SHP77 treated with DMSO at 0.1 percent for 48 hours (cell line): ENCODE data around the gene HYKK.
A peak's percentile ranks its signal among the peaks of the same experiment; 100 is the strongest.
"Not testable (repeated sequence)": the region's sequence is repeated elsewhere in the genome, so short reads cannot be mapped to it uniquely, and the experiment has no call there.

Experiments
- DNase-seq: peaks from one replicate; lab custom pipeline; 2025; lab: John Stamatoyannopoulos, UW

The HYKK gene, protein sequence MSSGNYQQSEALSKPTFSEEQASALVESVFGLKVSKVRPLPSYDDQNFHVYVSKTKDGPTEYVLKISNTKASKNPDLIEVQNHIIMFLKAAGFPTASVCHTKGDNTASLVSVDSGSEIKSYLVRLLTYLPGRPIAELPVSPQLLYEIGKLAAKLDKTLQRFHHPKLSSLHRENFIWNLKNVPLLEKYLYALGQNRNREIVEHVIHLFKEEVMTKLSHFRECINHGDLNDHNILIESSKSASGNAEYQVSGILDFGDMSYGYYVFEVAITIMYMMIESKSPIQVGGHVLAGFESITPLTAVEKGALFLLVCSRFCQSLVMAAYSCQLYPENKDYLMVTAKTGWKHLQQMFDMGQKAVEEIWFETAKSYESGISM

DNA sequence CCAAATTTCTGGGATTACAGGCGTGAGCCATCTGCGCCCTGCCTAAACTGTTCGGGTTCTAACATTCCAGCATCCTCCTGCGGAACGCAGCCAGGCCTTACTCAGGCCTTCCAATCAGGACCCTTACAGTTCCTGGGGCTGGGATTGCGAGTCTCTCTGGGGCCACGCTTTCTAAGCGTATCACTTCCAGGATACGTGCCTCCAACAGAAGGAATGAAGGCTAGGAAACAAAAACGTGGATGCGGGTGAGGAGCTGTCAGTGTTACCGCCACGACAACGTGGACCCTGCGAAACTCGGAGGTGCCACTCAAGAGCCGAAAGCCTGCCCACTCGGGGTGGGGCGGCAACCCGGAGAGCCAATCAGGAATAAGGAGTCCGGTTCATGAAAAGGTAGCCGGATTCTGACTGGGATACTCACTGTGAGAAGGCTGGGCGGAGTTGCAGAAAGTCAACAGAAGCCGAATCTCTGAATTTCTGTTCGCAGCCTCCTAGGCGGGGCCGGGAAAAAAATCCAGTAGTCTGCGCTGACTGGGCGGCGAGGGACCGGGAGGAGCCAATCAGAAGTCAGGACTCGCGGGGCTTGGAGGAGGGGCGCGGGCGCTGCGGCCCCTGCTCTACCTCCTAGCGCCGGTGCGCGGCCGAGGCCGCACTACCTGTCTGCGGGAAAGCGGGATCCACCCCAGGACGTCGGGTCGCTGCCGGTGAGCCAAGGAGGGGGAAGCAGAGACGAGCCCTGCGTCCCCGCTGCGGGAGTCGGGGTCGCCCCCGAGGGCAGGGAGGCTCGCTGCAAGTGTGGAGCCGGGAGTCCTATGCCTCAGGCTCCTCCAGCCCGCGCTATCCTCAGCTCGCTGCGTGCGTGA, at the start of gene HYKK:
Gene HYKK (plus strand): TSS at position 607 of the 860 bp plus-strand sequence. CDS start 5,512 bp downstream, outside the sequence.
- DNase-seq = peak; percentile 95

DNA sequence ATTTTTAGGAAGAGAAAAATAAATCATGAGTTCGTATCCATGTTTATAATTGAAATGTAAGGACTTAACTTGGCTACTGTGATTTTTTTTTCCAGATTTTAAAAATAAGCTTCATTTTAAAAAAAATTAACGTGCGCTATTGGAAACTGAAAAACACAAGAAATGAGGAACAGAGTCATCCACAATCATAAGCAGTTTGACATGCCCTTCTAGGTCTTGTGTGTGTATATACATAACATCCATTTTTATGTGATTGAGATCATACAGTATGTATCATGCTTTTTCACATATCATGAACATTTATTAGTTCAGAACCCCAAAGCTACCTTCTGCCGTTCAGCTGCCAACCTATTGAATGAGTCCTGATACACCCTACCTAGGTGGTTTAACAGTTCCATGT, 46.6 kb upstream of the HYKK start:
- no peak for DNase-seq

DNA sequence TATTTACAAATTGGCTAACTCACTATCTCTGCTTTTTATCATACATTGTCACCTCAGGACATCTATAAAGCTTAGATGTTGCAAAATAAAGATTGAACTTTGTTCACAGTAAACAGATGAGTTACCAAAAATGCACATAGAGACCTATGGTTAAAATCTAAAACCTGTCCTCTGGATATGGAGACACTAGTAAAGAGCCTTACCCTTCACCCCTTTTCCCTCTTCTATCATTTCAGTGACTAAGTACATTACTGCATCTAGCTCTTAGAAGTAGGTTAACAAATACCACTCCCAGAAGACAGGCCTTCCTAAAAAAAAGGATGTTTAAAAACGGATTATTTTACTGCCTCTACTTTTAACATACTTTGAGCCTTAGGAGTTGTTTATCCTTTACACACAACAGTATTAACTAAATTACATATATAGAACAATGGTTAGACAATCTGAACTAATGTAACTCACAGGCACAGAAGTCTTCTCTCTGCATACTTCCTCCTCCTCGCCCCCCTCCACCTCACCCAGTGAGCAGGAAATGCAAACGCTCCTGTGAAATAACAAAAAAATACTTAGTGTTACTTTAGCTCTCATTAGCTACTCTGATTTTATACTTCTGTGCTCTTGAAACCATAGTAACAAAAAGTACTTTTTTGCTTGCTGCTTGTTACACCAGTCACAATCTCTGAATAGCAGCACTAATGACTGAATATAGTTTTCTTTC, 46.0 kb upstream of the HYKK start:
- no peak for DNase-seq

DNA sequence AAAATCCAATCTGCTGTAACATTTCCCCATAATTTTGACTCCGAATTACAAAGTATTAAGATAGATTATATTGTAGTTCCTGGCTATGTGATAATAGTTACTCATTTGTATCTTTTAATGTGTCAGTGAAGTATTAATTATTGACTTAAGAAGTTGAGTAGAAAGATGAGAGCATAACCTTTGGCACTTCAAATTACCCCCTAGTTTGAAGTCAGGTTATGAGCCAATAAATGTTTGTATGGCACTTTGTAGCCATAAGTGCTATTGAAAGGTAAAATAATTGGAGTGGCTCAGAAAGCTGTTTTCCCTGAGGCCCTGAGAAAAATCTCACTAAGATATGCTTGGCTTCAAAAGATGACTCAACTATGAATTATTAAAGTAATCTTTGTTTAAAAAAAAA, 38.3 kb upstream of the HYKK start:
- DNase-seq = no peak

DNA sequence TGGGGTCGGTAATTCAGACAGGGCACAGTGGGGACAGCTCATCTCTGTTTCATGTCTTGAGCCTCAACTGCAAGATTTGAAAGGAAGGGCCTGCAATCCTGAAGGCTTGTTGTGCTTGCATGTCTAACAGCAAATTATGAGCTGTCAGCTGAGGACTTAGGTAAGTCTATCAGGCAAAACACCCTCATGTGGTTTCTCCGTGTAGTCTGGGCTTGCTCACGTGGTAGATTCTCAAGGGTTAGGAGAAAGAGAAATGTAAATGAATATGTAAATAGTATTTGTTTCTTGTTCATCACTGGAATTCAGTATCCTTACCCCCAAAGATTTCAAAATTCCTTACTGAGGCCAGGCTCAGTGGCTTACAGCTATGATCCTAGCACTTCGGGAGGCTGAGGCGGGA, 30.1 kb upstream of the HYKK start:
- DNase-seq = no peak

DNA sequence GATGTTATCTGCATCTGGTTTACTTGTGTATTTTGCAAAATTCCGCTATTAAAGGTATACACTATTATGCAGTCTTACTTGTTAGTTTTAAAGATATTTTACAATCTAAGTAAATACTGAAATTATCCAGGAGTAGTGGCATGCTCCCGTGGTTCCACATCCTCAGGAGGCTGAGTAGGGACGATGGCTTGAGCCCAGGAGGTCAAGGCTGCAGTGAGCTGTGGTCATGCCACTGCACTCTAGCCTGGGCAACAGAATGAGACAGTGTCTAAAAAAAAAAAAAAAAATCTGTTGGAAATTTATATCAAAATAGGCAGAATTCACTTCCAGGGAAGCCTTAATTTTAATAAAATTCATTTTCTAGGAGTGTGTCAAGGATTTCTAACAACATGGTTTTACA, 27.7 kb upstream of the HYKK start:
- no peak for DNase-seq

DNA sequence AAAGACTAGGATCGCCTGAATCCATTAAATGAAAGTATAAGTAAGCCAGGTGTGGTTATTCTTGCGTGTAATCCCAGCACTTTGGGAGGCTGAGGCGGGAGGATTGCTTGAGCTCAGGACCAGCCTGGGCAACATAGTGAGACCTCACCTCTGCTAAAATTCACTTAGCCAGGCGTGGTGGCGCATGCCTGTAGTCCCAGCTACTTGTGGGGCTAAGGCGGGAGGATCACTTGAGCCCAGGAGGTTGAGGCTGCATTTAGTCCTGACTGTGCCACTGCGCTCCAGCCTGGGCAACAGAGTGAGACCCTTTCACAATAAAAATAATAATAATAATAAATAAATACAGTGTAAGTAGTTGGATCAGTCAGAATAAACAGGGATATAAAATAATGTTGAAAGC, 25.5 kb upstream of the HYKK start:
- DNase-seq = no peak

DNA sequence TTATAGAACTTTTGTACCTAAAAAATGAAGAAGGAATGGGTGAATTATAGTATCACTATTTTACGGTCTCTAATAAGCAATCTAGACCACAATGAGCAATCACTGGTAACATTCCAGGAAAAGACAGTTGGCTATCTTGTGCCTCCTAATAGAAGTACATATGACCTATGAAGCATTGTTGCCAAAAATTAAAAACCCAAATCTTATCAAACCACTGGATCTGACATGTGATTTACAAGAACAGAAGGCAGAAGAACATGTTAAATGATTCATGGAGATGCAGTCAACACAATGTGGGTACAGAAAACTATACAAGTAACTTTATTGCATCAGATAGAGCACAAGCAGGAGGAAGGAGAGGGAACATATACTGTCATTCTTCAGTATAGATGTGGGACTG, 14.5 kb upstream of the HYKK start:
- no peak for DNase-seq

DNA sequence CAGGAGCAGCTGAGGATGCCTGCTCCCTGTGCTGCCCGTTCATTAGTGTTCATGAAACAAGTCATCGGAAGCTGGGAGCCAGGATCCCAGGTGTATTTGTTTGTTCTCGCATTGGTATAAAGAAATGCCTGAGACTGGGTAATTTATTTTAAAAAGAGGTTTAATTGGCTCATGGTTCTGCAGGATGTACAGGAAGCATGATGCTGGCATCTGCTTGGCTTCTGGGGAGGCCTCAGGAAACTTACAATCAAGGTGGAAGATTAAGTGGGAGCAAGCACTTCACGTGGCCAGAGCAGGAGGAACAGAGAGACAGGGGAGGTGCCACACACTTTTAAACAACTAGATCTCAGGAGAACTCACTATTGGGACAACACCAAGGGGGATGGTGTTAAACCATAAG, 5.5 kb upstream of the HYKK start:
- no peak for DNase-seq

DNA sequence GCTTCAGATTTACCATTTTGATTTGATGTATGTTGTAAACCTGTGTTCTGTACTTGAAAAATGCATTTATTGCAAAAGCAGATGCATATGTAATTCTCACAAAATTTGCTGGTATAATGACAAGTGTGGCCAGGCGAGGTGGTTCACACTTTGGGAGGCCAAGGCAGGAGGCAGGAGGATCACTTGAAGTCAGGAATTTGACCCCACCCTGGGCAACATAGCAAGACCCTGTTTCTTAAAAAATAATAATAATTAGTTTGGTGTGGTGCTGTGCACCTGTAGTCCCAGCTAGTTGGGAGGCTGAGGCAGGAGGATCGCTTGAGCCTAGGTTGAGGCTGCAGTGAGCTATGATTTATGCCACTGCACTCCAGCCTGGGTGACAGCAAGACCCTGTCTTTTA, 4.7 kb upstream of the HYKK start:
- DNase-seq = no peak

DNA sequence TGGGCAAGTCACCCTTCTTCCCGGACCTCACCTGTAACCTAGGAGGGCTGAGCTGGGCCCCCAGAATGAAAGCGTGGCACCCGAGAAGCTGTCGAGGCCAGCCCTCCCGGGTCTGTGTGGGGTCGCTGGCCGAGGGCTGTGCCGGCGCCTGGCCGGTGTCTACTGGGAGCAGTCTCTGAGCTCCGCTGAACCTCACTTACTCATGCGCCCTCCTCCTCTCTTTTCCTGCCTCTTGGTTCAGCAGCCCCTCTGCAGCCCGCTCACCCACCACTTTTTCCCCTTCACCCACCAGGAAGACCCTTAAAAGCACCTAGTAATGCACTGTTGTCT, 419 bp downstream of the HYKK start:
- no peak for DNase-seq

DNA sequence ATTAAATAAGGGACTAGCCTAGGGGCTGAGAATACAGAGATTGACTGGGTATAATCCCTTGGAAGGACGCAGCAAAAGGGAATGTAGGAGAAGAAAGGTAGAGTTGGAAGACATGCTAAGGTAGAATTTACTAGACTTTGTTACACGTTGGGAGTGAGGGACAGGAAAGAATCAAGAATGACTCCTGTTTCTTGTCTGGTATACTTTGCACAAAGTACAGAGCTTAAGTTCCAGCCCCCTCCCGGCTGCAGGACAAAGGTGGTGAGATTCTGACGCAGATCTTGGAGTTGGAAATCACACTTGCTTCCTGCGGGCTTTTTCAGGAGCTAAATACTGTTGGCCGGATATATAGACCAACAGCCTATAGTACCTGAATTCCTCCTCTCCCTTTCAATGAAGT, 895 bp downstream of the HYKK start:
- no peak for DNase-seq

DNA sequence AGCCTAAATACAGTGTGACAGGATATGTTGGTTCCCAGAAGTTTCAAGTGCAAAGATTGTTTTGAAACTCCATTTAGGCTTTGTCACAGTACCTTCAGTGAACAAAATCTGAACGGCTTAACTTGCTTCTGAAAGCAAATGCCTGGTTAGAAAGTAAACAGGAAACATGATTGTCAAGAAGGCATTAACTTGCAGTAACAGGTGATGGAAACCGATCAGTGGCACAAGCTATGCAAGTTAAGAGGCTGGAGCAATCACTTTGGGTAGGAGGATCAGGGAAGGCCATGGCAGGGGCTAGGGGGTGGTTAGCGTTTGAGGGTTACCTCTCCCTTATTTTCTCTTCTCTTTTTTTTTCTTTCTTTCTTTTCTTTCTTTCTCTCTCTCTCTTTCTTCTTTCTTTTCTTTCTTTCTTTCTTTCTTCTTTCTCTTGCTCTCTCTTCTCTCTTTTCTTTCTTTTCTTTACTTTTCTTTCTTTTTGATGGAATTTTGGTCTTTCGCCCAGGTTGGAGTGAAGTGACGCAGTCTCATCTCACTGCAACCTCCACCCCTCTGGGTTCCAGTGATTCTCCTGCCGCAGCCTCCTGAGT, 2.4 kb downstream of the HYKK start:
- DNase-seq = no peak

DNA sequence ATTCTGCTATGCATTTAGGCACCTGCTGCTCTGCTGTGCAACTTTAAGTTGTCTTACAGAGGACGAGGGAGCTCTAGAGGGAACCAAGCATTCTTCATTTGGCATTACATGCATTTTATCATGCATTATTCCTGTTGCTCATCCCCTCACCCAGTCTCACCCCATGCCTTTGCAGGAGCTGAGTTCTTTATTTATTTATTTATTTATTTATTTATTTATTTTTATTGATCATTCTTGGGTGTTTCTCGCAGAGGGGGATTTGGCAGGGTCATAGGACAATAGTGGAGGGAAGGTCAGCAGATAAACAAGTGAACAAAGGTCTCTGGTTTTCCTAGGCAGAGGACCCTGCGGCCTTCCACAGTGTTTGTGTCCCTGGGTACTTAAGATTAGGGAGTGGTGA, 12.7 kb downstream of the HYKK start:
- not testable (repeated sequence) for DNase-seq

DNA sequence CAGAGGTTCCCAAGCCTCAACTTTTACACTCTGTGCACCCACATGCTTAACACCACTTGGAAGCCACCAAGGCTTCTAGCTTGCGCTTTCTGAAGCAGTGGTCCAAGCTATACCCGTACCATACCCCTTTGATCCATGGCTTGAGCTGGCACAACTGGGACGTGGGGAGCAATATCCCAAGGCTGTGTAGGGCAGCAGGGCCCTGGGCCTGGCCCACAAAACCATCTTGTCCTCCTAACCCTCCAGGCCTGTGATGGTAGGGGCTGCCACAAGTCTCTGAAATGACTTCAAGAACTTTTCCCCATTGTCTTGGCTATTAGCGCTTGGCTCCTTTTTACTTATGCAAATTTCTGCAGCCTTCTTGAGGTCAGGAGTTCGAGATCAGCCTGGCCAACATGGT, 16.9 kb downstream of the HYKK start:
- DNase-seq = no peak

DNA sequence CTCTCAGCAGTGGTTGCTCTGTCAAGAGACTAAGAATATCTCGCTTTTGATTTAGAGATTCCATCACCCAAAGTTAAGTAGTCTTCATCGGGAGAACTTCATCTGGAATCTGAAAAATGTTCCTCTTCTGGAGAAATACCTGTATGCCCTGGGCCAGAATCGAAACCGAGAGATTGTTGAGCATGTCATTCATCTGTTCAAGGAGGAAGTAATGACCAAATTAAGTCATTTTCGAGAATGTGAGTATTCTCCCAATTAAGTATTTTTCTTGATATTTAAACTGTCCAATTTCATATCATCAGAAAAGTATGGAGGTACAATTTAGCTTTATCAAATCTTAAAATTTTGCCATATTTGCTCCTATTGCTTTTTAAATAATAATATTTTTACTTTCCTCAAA, 19.9 kb downstream of the HYKK start:
- DNase-seq = no peak

DNA sequence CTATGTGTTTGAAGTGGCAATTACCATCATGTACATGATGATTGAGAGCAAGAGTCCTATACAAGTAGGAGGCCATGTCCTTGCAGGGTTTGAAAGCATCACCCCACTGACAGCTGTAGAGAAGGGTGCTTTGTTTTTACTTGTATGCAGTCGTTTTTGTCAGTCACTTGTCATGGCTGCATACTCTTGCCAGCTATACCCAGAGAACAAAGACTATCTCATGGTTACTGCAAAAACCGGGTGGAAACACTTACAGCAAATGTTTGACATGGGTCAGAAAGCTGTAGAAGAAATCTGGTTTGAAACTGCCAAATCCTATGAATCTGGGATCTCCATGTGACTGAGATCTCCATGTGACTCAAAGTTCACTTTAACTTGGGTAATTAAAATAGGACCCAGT, 26.0 kb downstream of the HYKK start:
- DNase-seq = no peak

DNA sequence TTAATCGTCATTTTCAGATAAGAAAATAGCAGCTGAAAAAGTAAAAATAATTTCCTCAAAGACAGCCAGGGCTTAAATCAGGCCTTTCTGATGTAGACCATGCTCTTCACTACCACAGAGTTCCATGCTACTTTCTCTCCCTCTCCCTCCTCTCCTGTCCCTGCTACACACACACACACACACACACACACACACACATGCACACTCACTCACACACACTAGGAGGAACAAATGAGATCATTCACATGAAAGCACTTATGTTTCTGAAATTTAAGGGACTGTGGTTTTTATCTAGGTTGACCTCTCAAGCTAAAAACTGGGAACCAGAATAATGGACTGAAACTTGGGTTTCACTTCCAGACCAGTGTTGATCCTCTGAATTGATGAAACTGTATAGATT, 28.8 kb downstream of the HYKK start:
- no peak for DNase-seq

DNA sequence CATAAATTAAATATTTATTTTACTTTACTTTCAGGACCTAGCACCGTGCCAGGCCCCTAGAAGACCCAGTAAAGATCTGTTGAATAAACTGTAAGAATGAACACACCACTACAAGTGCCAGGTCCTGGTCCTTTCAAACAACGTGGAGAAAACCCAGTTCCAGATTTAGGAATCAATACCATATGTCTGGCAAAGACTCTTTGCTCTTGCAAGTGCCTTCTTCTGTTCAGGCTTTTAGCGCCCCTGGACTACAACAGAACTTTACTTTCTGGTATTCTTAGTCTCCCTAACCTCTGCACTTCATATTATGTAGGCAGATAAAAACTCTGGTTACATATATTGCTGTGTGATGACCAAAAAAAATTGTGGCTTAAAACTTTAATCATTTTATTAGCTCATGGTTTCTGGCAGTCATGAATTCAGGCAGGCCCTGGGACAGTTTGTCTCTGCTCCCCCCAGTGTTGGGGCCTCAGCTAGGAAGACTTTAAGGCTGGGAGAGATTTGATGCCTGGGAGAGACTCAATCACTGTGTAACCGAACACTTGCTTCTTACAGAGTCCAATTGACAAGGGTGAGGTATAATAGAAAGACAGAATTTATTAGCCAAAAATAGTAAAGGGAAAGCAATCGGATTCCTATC, 30.0 kb downstream of the HYKK start:
- DNase-seq = no peak

DNA sequence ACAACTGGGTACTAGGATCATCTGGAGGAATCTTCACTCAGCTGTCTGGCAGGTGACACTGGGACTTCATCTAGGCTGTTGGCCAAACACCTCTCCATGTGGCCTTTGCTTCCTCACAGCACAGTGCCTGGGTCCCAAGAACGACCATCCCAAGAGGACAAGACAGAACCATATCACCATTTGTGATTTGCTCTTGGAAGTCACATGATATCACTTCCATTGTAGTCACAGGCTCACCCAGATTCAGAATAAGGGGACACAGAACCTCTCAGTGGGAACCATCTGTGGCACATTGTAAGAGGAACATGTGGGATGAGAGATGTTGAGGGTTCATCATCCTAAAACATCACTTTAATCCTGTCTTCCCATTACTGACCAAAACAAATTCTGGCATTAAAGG, 31.0 kb downstream of the HYKK start:
- no peak for DNase-seq

DNA sequence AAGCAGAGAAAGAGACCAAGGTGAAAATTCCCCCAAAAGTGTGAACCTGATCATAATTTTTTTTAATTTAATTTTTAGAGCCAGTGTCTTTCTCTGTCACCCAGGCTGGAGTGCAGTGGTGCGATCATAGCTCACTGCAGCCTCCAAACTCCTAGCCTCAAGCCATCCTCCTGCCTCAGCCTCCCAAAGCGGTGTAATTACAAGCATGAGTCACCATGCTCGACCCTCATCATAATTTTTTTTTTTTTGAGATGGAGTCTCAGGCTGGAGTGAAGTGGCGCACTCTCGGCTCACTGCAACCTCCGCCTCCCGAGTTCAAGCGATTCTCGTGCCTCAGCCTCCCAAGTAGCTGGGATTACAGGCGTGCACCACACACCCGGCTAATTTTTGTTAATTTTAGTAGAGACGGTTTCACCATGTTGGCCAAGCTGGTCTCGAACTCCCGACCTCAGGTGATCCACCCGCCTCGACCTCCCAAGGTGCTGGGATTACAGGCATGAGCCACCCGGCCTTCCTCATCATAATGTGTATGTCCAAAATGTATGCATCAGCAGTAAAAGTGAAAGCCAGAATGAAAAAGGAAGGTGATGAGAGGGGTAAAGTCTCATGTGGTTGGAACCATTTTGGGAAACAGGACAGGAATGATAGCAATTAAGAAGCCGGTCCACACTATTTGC, 32.2 kb downstream of the HYKK start:
- not testable (repeated sequence) for DNase-seq
